CD4-positive, alpha-beta T cell (primary cell): ENCODE results near the gene RMND5A. TPM values are rescaled to one million over a fixed set of nuclear protein-coding genes. Genes with fewer than 3 reads are reported as not detected.

Experiments used
- ATAC-seq: fragments of 200-7000 bp; cut with Tn5 transposase; one replicate; pipeline ENCODE4 v1.10.0; 2022; ENCODE audit warnings: mild to moderate bottlenecking; ENCODE audit not compliant: poor library complexity
- CTCF ChIA-PET: fragments of 350-600 bp; sonication (Branson Sonifier 250); formaldehyde crosslinking; loops from one replicate; lab custom pipeline; 2021; ENCODE audit warnings: antibody characterized with exemption, inconsistent platforms; lab: Charles Lee
- POLR2A ChIA-PET: fragments of 350-600 bp; sonication (Branson Sonifier 250); formaldehyde crosslinking; loops from one replicate; lab custom pipeline; 2021; ENCODE audit warnings: antibody characterized with exemption, inconsistent platforms; lab: Charles Lee
- DNase-seq, 14 experiments: peaks; one replicate each; pipeline ENCODE4 v3.0.0-alpha.2; 2013 to 2020; ENCODE audit warnings: mixed read lengths in 2 of 14
- H3K27ac ChIP-seq, 2 donors: one replicate each; pipeline versions ENCODE4 v1.5.1 to v1.7.0; 2013; ENCODE audit warnings: low read length in 2 of 2, low read depth in 1 of 2, mild to moderate bottlenecking in 1 of 2
- H3K27me3 ChIP-seq, 2 experiments: 1 replicate in 1 of 2; 2 replicates in 1 of 2; pipeline versions ENCODE4 v1.6.1 to v1.7.0; 2013; ENCODE audit warnings: low read length in 2 of 2, control low read depth in 1 of 2, mild to moderate bottlenecking in 1 of 2, moderate library complexity in 1 of 2; ENCODE audit not compliant: insufficient read depth in 2 of 2, control insufficient read depth in 1 of 2
- H3K36me3 ChIP-seq: one replicate; pipeline ENCODE4 v1.6.1; 2013; ENCODE audit warnings: low read length, control low read depth; ENCODE audit not compliant: insufficient read depth
- H3K4me1 ChIP-seq: one replicate; pipeline ENCODE4 v1.6.1; 2013; ENCODE audit warnings: low read length, control low read depth; ENCODE audit not compliant: insufficient read depth
- H3K4me3 ChIP-seq: one replicate; pipeline ENCODE4 v1.5.1; 2013; ENCODE audit warnings: mild to moderate bottlenecking, low read length, moderate library complexity
- H3K9me3 ChIP-seq, 2 experiments: 1 replicate in 1 of 2; 2 replicates in 1 of 2; pipeline versions ENCODE4 v1.6.1 to v1.7.0; 2013; ENCODE audit warnings: low read length in 2 of 2, mild to moderate bottlenecking in 2 of 2, control low read depth in 1 of 2, moderate library complexity in 1 of 2; ENCODE audit not compliant: control insufficient read depth in 1 of 2, insufficient read depth in 1 of 2
- H3K27ac Mint-ChIP-seq: one replicate; pipeline ENCODE4 v1.8.0; 2020; ENCODE audit warnings: mixed read lengths
- H3K27me3 Mint-ChIP-seq: one replicate; pipeline ENCODE4 v1.8.0; 2021; ENCODE audit warnings: mixed read lengths
- H3K36me3 Mint-ChIP-seq: one replicate; pipeline ENCODE4 v1.8.0; 2021; ENCODE audit warnings: low read depth, mixed read lengths
- H3K4me1 Mint-ChIP-seq: one replicate; pipeline ENCODE4 v1.8.0; 2021; ENCODE audit warnings: low read depth, mixed read lengths
- H3K4me3 Mint-ChIP-seq: one replicate; pipeline ENCODE4 v1.8.0; 2020; ENCODE audit warnings: mild to moderate bottlenecking, mixed read lengths
- H3K9me3 Mint-ChIP-seq: one replicate; pipeline ENCODE4 v1.8.0; 2020; ENCODE audit warnings: mixed read lengths
- CTCF ChIP-seq: fragments of 200-600 bp; IDR thresholded peaks from one replicate; pipeline ENCODE4 v1.8.0; 2022; ENCODE audit warnings: antibody characterized with exemption, mild to moderate bottlenecking
- intact Hi-C, 2 experiments: fragments of 100-400 bp; cut with DNase I in 1 of 2; cut with micrococcal nuclease in 1 of 2; formaldehyde crosslinking; loops; one replicate each; pipeline versions ENCODE4 v1.15.1 to v1.9.0; 2023 to 2025; cut with DNase I, micrococcal nuclease
- total RNA-seq, 174 experiments: library from RNA in 2 of 174; stranded (reverse) in 2 of 174; gene quantifications; one replicate each; pipeline ENCODE4 v1.2.3 and lab custom pipeline; 2021 to 2026

RMND5A gene
- total RNA-seq, 2 experiments from 2014 or later, result 20.5 to 21.4 TPM

- ChIA-PET CTCF (no interaction called here), POLR2A (interaction anchor here (0.6 kb wide), 1 partner anchor 320 kb away, joined by 4 read pairs; no protein-coding TSS in a partner anchor)
- Mint-ChIP-seq H3K4me1 (no peaks in the 10 kb centered on the region), H3K27ac (no peak overlapping the region), H3K4me3 (no peak overlapping the region), H3K9me3 (no peaks in the 10 kb centered on the region), H3K36me3 (peaks cover 68% of the 10 kb centered on the region), H3K27me3 (no peaks in the 10 kb centered on the region)
- Histone ChIP-seq H3K4me3 (no peak overlapping the region), H3K4me1 (no peaks in the 10 kb centered on the region), H3K27me3 (no peaks in the 10 kb centered on the region), H3K36me3 (peaks cover 61% of the 10 kb centered on the region), H3K9me3 (no peaks in the 10 kb centered on the region), H3K27ac (no peak overlapping the region)
- intact Hi-C loops, result no loop called here
- no peak for TF ChIP-seq CTCF
- DNase-seq (no peak), ATAC-seq (no peak)
Observed at GRCh38 chr2:86774862-86775261, 54.8 kb downstream of the RMND5A start.

GRCh38 chr2:86775338-86775737 lies 55.2 kb downstream of the RMND5A start:
- no peaks in the 10 kb centered on the region for H3K4me1 Mint-ChIP-seq
- H3K9me3 Mint-ChIP-seq, result no peaks in the 10 kb centered on the region
- no peaks in the 10 kb centered on the region for H3K27me3 Mint-ChIP-seq
- Histone ChIP-seq H3K27me3 (no peaks in the 10 kb centered on the region), H3K27ac (no peak overlapping the region), H3K4me1 (no peaks in the 10 kb centered on the region), H3K9me3 (no peaks in the 10 kb centered on the region), H3K4me3 (no peak overlapping the region), H3K36me3 (peaks cover 56% of the 10 kb centered on the region)
- ChIA-PET CTCF (no interaction called here), POLR2A (no interaction called here)
- intact Hi-C loops, result no loop called here
- no peak for ATAC-seq
- no peak for TF ChIP-seq CTCF
- H3K4me3 Mint-ChIP-seq, result no peak overlapping the region
- no peak overlapping the region for H3K27ac Mint-ChIP-seq
- no peak for DNase-seq
- peaks cover 63% of the 10 kb centered on the region for H3K36me3 Mint-ChIP-seq

- Mint-ChIP-seq H3K27ac (no peak overlapping the region), H3K9me3 (no peaks in the 10 kb centered on the region), H3K36me3 (peaks cover 51% of the 10 kb centered on the region), H3K4me1 (no peaks in the 10 kb centered on the region), H3K4me3 (no peak overlapping the region), H3K27me3 (no peaks in the 10 kb centered on the region)
- Histone ChIP-seq H3K36me3 (peaks cover 45% of the 10 kb centered on the region), H3K4me1 (no peaks in the 10 kb centered on the region), H3K27me3 (no peaks in the 10 kb centered on the region), H3K27ac (no peak overlapping the region), H3K4me3 (no peak overlapping the region), H3K9me3 (no peaks in the 10 kb centered on the region)
- intact Hi-C loops, result no loop called here
- CTCF ChIA-PET, result interaction anchor here (2.3 kb wide), 1 partner anchor 12 kb away, joined by 6 read pairs; no protein-coding TSS in a partner anchor
- no peak for ATAC-seq
- no peak for DNase-seq
- POLR2A ChIA-PET, result no interaction called here
- TF ChIP-seq CTCF, result no peak
Observed at GRCh38 chr2:86776532-86776931, 56.4 kb downstream of the RMND5A start.
